NCI-H2107 (cell line): ENCODE results near the gene ALDH3B1.

ENCODE experiments used
- DNase-seq: peaks from one replicate; lab custom pipeline; 2025; lab: John Stamatoyannopoulos, UW

Gene ALDH3B1

GRCh38 chr11:67998150-67999045, 11.7 kb upstream of the ALDH3B1 start:
- DNase-seq, result no peak

GRCh38 chr11:67999201-67999629, 10.9 kb upstream of the ALDH3B1 start:
- DNase-seq, result no peak

GRCh38 chr11:67999704-68000103, 10.4 kb upstream of the ALDH3B1 start:
- DNase-seq, result no peak

GRCh38 chr11:68002575-68002937, 7.6 kb upstream of the ALDH3B1 start:
- DNase-seq, result no peak

- DNase-seq, result no peak
These were observed 6.9 kb upstream of the ALDH3B1 start for GRCh38 chr11:68002938-68003845.

- DNase-seq, result no peak
These were observed 6.1 kb upstream of the ALDH3B1 start, which contains the start of gene UNC93B1 for GRCh38 chr11:68003846-68004550. Gene UNC93B1, minus strand, starts transcription at chr11:68004097. Its CDS starts 54 bp downstream, at chr11:68004043.

- DNase-seq, result no peak
These were observed 5.4 kb upstream of the ALDH3B1 start for GRCh38 chr11:68004551-68005335.

GRCh38 chr11:68006606-68007166, 3.4 kb upstream of the ALDH3B1 start:
- no peak for DNase-seq

GRCh38 chr11:68007498-68008380, 2.4 kb upstream of the ALDH3B1 start:
- DNase-seq, result no peak

- DNase-seq, result peak; percentile 35
These were observed 1.5 kb upstream of the ALDH3B1 start for GRCh38 chr11:68008381-68009337.

GRCh38 chr11:68009391-68010089, 587 bp upstream of the ALDH3B1 start:
- DNase-seq, result no peak

GRCh38 chr11:68011051-68011943, 1.2 kb downstream of the ALDH3B1 start:
- no peak for DNase-seq

GRCh38 chr11:68012044-68012842, 2.1 kb downstream of the ALDH3B1 start:
- no peak for DNase-seq

- no peak for DNase-seq
These were observed 2.9 kb downstream of the ALDH3B1 start for GRCh38 chr11:68012843-68013610.

- DNase-seq, result no peak
These were observed 3.6 kb downstream of the ALDH3B1 start for GRCh38 chr11:68013611-68014156.
